Calu3 (cell line): ENCODE results near the gene VPS54. TPM values are rescaled to one million over a fixed set of nuclear protein-coding genes. Genes with fewer than 3 reads are reported as not detected.
"Not testable (repeated sequence)": the region's sequence is repeated elsewhere in the genome, so short reads cannot be mapped to it uniquely, and the experiment has no call there.

Source experiments
- BruUV-seq: library from RNA; stranded (reverse); fragments of 400-500 nt; replicated peaks from 2 replicates; lab custom pipeline; 2021; lab: Mats Ljungman, UMichigan
- CTCF ChIA-PET: fragments of 300-600 bp; sonication (Branson Sonifier 250); formaldehyde crosslinking; loops from one replicate; lab custom pipeline; 2022; ENCODE audit warnings: antibody characterized with exemption; lab: Charles Lee
- DNase-seq: peaks from one replicate; pipeline ENCODE4 v3.0.0; 2022
- H3K27ac Mint-ChIP-seq: one replicate; pipeline ENCODE4 v1.8.0; 2022; ENCODE audit warnings: mixed read lengths; ENCODE audit not compliant: unreplicated experiment
- H3K27me3 Mint-ChIP-seq: one replicate; pipeline ENCODE4 v1.8.0; 2022; ENCODE audit warnings: mixed read lengths; ENCODE audit not compliant: unreplicated experiment
- H3K36me3 Mint-ChIP-seq: one replicate; pipeline ENCODE4 v1.8.0; 2022; ENCODE audit warnings: mild to moderate bottlenecking, moderate library complexity, mixed read lengths; ENCODE audit not compliant: insufficient read depth, unreplicated experiment
- H3K4me1 Mint-ChIP-seq: one replicate; pipeline ENCODE4 v1.8.0; 2022; ENCODE audit warnings: mild to moderate bottlenecking, low read depth, mixed read lengths; ENCODE audit not compliant: unreplicated experiment
- H3K4me3 Mint-ChIP-seq: one replicate; pipeline ENCODE4 v1.8.0; 2022; ENCODE audit warnings: mild to moderate bottlenecking, low read depth, moderate library complexity, mixed read lengths; ENCODE audit not compliant: unreplicated experiment
- H3K9me3 Mint-ChIP-seq: one replicate; pipeline ENCODE4 v1.8.0; 2022; ENCODE audit warnings: low read depth, mixed read lengths; ENCODE audit not compliant: unreplicated experiment
- CTCF ChIP-seq: fragments of 200-600 bp; IDR thresholded peaks from one replicate; pipeline ENCODE4 v1.8.0; 2022; ENCODE audit warnings: antibody characterized with exemption; ENCODE audit not compliant: unreplicated experiment
- intact Hi-C: fragments of 100-400 bp; cut with micrococcal nuclease; formaldehyde crosslinking; loops from one replicate; pipeline ENCODE4 v1.10.0; 2022; ENCODE audit not compliant: unreplicated experiment
- total RNA-seq: library from RNA; stranded (reverse); gene quantifications from 2 replicates; pipeline ENCODE4 v1.2.3, GENCODE V29; 2022

The VPS54 gene
- total RNA-seq, 1 experiment from 2014 or later = 11.7 TPM

GRCh38 chr2:63980794-63981193 is 38.4 kb downstream of the VPS54 start:
- BruUV-seq = no TSS peak
- no peaks in the 10 kb centered on the region for H3K36me3 Mint-ChIP-seq
- intact Hi-C loops = no loop called here
- no peaks in the 10 kb centered on the region for H3K27me3 Mint-ChIP-seq
- CTCF ChIA-PET = no interaction called here
- no peaks in the 10 kb centered on the region for H3K9me3 Mint-ChIP-seq
- H3K4me3 Mint-ChIP-seq = no peak overlapping the region
- no peak for DNase-seq
- TF ChIP-seq CTCF = no peak
- no peak overlapping the region for H3K27ac Mint-ChIP-seq
- H3K4me1 Mint-ChIP-seq = peaks cover 15% of the 10 kb centered on the region

- no peak for DNase-seq
- no peaks in the 10 kb centered on the region for H3K36me3 Mint-ChIP-seq
- H3K4me3 Mint-ChIP-seq = no peak overlapping the region
- CTCF ChIA-PET = no interaction called here
- no peak overlapping the region for H3K27ac Mint-ChIP-seq
- no peaks in the 10 kb centered on the region for H3K9me3 Mint-ChIP-seq
- BruUV-seq = no TSS peak
- intact Hi-C loops = no loop called here
- H3K4me1 Mint-ChIP-seq = no peaks in the 10 kb centered on the region
- no peak for TF ChIP-seq CTCF
- H3K27me3 Mint-ChIP-seq = no peaks in the 10 kb centered on the region
Observed at GRCh38 chr2:63977904-63978303, 41.3 kb downstream of the VPS54 start.

GRCh38 chr2:63976125-63976510 is 43.1 kb downstream of the VPS54 start:
- Mint-ChIP-seq H3K4me3 (no peak overlapping the region), H3K27ac (no peak overlapping the region), H3K9me3 (no peaks in the 10 kb centered on the region), H3K4me1 (no peaks in the 10 kb centered on the region), H3K27me3 (no peaks in the 10 kb centered on the region), H3K36me3 (no peaks in the 10 kb centered on the region)
- no TSS peak for BruUV-seq
- TF ChIP-seq CTCF = no peak
- intact Hi-C loops = no loop called here
- CTCF ChIA-PET = no interaction called here
- no peak for DNase-seq

GRCh38 chr2:63975437-63976124 is 43.6 kb downstream of the VPS54 start:
- Mint-ChIP-seq H3K4me3 (no peak overlapping the region), H3K36me3 (no peaks in the 10 kb centered on the region), H3K9me3 (no peaks in the 10 kb centered on the region), H3K27me3 (no peaks in the 10 kb centered on the region), H3K27ac (no peak overlapping the region), H3K4me1 (no peaks in the 10 kb centered on the region)
- intact Hi-C loops = no loop called here
- CTCF ChIA-PET = no interaction called here
- no peak for DNase-seq
- TF ChIP-seq CTCF = no peak
- BruUV-seq = no TSS peak

- DNase-seq, H3K27me3 Mint-ChIP-seq, intact Hi-C loops, H3K4me3 Mint-ChIP-seq, CTCF ChIA-PET, H3K27ac Mint-ChIP-seq, BruUV-seq, H3K4me1 Mint-ChIP-seq, H3K36me3 Mint-ChIP-seq, H3K9me3 Mint-ChIP-seq: not testable (repeated sequence)
Observed at GRCh38 chr2:63975036-63975435, 44.2 kb downstream of the VPS54 start.
